ENCODE data around the gene ICA1.

DNA sequence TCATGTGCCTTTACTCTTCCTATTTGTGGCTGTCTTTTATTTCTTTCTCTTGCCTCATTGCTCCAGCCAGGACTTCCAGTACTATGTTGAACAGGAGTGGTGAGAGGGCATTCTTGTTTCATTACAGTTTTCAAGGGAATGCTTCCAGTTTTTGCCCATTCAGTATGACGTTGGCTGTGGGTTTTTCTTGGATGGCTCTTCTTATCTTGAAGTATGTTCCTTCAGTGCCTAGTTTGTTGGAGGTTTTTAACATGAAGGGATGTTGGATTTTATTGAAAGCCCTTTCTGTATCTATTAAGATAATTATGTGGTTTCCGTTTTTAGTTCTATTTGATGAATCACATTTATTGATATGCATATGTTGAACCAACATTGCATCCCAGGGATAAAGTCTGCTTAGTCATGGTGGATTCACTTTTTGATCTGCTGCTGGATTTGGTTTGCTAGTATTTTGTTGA, 196.6 kb downstream of the ICA1 start:
- TF ChIP-seq GATA2 (IDR thresholded peaks at IDR 0.05; ENCODE audit: low read depth, low read length) (no peak), GATA3 (IDR thresholded peaks at IDR 0.05; ENCODE audit: low read depth, low read length) (no peak)
